Left kidney (tissue), 8 donors: Measurements from ENCODE around the gene ALOXE3. TPM values are rescaled to one million over a fixed set of nuclear protein-coding genes. Genes with fewer than 3 reads are reported as not detected.
A peak's percentile ranks its signal among the peaks of the same experiment; 100 is the strongest.

Source experiments
- DNase-seq: peaks from one replicate; pipeline ENCODE4 v3.0.0-alpha.2; 2013
- long read RNA-seq, 8 donors: transcript quantifications; one replicate each; lab custom pipeline, GENCODE V29; 2026
- polyA plus RNA-seq: library from polyadenylated mRNA; unstranded; fragments of 120-200 nt; gene quantifications from one replicate; pipeline ENCODE4 v1.2.1, GENCODE V29; 2013; ENCODE audit not compliant: insufficient read length

Gene ALOXE3
- not detected for polyA plus RNA-seq
- long read RNA-seq, donor 1 = 0 reads
- long read RNA-seq, donor 2 = 0 reads
- long read RNA-seq, donor 3 = 0 reads
- long read RNA-seq, donor 4 = 0 reads
- long read RNA-seq, donor 5 = 0 reads
- long read RNA-seq, donor 6 = 0 reads
- long read RNA-seq, donor 7 = 0 reads
- long read RNA-seq, donor 8 = 0 reads

DNA sequence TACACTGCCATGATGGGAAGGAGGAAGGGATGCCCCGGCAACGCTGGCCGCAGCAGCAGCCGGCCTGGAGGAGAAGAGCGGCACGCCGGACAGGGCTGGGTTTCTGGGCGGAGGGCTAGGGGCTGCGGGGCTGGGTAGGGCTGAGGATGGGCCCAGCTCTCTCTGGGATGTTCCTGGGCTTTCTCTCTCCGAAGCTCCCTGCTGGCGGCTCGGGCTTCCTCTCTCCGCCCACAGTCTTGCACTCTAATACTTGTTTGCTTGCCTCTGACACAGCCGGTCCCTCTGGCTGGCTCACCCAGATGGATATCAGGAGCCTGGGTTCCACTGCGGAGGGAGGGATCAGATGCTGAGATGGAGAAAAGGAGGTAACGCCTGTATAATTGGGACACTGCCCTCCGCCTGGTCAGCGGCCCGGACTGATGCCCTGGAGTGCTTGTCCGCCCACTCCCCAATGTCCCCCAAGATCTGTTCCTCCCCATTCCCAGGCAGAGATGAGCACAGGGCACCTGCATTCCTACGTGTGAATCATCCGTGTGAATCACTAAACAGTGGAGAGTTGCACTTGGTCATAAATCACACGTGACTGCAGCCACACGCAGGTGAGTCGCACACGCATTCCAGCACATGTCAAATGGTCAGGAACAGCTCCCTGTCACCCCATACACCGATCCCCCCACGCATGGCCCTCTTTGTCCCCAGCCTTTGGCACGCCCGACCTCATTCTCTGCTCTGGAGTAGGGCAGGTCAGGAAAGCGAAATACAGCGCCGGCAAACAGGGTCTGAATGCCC, at the start of gene ALOXE3:
Gene ALOXE3, minus strand, starts transcription at position 535 of the 789 bp plus-strand sequence. Its CDS starts 524 bp downstream, at position 11.
- DNase-seq = no peak

DNA sequence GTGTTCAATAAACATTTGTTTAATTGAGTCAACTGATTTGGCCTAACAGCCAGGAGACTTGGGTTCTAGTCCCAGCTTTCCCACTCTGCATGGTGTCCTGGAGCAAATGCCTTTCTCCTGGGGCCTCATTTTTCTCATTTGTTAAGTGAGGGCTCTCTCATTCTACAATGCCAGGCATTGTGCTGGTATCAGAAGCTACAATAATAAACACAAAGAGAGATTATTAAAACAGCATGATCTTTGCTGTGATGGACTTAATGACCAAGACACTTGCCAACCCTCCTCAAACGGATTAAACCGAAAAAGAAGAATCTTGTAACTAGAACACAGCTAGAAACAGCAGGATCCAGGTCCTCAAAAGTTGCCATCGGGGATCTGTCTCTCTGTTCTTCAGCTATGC, 49.2 kb upstream of the ALOXE3 start:
- no peak for DNase-seq

DNA sequence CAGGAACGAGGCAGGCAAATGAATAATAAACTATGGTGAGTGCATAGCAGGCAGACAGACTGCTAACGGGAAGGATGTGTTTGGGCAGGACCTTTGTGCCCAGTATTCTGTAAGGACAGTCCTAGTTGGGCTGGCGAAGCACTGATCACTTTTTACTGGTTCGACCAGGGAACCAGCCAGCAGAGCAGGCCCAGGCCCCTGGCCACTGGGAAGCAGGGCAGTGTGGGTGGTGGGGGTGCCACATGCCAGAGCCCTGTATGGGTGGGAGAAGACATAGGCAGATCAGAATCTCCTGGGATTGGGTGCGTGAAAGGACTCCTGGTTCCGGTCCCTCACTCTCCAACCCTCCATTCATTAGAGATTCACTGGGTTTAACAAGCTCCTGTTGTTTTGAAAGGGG, 48.4 kb upstream of the ALOXE3 start:
- DNase-seq = no peak

DNA sequence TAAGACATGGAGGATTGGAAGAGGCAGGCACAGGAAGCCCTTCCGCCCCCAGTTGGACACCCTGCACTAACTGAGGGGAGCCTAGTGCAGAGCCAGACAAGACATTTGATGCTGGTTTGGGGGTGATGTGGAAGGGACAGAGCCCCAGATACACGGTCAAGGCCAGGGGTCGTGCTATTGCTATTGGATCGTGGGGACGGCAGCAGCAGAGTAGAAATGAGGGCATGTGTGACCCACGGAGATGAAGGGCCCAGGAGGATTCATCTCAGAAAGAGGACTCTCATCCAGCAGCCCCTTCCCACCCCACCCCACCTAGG, 46.5 kb upstream of the ALOXE3 start:
- DNase-seq = no peak

DNA sequence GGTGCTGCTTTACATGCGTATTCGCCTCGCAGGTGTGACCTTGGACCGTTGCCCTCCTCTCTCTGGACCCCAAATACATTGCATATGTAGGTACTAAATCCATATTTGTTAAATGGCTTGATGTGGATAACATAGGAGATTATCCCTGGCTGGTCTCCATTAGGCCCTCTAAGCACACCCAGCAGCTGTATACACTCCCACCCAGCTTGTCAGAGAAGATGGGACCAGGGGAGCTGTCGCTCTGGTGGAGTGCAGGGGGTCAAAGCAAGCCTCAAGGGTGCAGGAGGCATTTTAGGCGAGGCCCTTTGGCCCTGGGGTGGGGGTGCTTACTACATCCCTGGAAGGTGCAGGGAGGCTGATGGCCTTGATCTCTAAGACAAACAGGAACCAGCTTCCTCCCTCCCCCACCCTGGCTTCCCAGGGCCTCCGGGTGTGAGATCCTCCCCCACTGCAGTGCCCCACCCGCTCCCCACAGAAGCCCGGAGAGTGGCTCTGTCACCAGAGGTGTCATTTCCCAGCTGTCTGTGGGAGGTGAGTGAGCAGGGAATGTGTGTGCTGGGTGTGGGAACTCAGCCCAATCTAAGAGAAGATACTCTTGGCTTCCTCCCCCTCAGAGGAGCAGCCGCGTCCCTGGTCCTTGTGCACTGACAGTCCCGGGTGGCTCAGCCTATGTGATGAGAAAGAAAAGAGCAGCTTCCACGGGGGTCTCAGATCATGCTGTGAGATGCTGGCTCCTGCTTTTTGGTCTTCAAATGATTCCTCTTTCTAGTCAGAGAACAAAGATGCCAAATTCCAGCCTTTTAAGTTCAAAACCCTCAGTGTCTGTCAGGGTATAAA, 45.9 kb upstream of the ALOXE3 start:
- no peak for DNase-seq

DNA sequence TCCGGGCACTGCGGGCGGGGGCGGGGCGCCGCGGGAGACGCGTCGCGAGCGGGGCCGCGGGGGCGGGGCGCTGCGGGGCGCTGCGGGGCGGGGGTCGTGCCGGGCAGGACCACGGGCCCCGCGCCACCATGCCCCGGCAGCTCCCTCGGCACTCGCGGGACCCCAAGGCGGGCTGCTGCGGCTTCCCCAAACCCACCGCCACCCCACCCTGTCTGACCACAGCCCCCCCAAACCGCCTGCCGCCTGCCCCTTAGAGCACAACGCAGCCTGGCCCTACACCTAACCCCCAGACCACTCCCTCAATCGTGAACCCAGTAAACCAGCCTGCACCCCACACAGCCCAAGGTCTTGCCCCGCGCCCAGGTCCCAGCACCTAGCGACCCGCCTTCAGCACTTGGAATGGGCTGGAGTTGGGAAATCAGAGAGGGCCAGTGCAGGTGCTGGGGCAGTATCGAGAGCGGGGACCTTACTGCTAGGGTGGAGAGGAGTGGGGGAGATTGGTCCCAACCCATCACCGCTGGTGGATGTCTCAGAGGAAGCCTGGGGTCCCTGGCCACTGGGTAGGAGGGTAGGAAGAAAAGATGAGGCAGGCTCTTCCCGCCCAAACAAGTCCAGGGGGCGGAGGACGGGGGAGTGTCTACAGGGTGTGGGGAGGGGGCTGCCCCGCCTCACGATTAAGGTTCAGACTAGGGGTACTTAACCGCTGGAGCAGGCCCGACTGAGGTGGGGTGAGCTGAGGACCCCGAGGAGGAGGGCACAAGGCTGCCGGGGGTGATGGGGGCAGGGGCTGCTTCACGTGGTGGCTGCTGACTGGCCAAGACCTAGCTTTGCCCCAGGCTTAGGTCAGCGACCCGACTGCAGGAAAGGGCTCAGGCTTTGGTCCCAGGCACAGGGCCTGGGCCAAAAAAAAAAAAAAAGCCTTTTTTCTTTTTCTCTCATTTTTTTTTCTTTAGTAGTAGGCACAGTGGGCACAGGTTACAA, 45.0 kb upstream of the ALOXE3 start:
- no peak for DNase-seq

DNA sequence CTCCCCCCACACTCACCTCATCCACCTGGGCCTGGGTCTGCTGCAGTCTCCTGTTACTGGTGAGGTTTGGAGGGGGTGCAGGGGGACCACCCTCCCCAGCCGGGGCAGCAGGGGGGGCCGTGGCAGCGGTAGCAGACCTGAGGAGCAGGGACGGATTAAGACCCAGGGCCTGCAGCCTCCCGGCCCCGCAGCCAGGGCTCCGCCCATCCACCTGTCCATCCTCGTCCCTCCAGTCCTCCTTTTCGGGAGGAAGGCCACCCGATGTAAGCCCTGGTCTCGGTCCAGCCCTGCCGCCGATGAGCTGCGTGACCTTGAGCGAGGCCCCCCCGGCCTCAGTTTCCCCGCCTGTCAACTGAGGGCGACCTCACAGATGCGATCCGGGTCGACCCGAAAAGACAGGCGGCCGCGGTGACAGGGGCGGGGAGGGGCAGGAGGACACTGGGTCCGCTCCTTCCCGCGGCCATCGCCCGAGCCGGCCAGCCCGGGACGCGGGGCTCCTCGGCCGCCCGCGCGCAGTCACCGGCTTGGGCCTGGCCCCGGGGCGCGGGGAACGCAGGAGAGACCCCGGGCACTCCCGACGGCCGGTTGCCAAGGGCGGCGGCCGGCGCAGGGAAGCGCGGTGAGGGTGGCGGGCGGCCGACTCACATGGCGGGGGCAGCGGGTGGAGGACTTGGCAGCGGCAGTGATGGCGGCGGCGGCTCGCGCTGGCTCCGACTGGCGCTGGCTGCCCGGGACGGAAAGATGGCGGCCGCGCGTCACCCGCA, 44.1 kb upstream of the ALOXE3 start, which contains the start of gene VAMP2:
Gene VAMP2, minus strand, starts transcription at position 716 of the 764 bp plus-strand sequence. Its CDS starts 69 bp downstream, at position 647.
- no peak for DNase-seq

DNA sequence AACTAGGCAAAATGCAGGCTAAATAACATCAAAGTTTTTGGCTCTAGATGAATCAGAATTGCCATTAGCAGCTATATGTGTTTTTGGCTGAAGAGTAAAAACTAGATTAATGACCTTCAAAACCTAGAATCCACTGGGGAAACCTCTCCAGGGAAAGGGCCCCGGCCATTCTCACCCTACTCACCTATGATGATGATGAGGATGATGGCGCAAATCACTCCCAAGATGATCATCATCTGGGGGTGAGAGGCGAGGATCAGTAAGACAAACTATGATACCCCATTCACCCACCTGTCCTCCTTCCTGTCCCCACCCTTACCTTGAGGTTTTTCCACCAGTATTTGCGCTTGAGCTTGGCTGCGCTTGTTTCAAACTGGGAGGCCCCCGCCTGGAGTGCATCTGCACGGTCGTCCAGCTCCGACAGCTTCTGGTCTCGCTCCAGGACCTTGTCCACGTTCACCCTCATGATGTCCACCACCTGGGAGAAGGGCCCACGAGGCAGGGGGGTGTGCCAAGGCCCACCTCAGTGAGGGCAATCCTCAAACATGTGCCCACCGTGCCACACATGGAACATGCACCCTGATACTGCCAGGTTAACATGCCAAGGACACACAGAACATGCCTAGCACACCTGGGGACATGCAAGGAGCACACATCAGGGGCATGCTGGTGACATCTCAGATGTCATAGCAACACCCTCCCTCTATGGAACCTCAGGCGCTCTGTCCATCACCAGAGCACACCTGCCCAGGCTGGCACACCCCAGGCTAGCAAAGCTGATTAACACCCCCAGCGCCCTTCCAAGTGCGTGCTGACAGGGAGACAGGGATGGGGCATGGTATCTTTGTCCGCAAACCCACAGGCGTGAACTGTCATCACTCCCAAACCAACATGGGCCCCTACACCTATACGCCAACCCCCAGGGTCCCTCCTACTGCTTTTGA, 43.2 kb upstream of the ALOXE3 start:
- no peak for DNase-seq

DNA sequence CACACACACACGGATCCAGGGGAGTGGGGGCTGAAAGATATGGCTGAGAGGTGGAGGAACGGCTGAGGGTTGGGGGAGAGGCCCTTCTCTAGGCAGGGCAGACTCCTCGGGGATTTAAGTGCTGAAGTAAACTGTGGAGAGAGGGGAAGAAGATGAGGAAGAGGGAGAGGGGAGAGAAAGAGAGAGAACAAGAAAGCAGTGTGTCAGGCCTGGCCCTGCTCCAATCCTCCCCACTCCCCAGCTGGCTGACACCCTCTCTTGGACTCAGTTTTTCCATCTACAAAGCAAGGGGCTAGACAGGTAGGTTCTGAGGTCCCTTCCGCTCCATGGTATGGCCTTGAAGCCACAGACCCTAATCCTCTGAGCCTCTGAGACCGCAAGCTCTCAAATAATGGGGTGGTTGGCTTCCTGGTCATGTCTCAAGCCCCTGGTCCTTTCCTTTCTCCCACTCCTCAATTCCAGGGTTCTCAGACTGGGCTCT, 42.5 kb upstream of the ALOXE3 start:
- DNase-seq = no peak

DNA sequence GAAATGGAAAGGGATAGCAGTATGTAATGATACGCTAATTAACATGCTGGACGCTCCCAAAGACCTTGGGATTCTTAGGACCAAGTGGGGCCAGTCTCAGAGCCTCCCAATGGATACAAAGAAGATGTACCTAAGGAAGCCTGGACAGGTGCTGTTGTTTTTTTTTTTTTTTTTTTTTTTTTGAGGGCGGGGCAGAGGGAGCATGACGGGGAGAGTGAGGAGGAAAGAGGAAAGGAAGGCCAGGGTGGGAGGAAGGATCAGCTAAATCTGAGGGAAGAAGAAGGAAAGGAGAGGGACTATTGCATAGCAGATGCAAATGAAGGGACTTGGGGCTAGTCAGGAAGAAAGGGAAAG, 41.9 kb upstream of the ALOXE3 start:
- no peak for DNase-seq

DNA sequence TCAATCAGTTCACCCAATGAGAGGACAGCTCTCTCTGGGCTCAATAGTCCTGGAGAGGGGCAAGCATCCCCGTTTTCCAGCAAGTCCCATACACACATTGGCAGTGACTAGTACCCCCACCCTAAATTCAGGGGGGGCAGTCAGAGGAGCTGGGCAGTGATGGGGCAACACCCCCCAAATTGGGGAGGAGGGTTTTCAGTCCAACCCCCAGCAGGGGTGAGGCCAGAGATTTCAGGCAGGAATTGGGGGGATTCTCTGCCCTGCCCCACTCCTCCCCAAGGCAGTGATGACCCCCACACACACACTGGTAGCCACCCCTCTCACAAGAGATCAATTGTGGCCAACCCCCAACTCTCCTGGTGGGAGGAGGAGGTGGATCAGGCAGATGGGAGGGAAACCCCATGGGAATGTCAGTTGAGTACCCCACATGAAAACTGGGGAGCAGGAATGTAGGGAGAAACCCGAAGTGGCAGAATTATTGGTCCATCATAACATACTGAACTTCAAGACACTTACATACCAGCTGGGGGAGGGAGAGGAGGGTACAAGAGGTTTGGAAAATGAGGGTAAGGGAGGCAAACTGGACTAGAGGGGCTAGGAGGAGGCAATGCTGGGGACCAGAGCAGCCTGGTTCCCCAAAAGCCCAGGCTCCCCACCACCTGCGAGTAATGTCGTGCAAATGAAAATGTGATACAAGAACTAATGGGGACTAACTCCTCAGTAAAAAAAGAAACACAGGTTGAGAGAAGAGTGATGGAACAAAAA, 41.3 kb upstream of the ALOXE3 start:
- DNase-seq = no peak

DNA sequence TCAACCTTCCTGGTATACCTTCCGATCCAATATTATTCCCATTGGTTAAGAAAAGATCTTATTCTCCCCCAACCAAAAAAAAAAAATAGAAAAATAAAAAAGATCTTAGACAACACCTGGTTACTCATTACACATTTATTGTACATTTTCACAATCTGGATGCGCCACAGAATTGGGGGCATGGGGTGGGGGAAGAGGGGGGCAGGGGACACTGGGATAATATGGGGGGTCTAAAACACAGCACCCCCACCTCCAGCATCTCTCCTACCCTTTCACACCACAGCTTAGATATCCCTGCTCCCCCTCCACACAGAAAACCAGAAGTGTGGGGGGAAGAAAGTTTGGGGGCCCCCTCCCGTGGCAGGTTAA, 40.7 kb upstream of the ALOXE3 start:
- DNase-seq = no peak

DNA sequence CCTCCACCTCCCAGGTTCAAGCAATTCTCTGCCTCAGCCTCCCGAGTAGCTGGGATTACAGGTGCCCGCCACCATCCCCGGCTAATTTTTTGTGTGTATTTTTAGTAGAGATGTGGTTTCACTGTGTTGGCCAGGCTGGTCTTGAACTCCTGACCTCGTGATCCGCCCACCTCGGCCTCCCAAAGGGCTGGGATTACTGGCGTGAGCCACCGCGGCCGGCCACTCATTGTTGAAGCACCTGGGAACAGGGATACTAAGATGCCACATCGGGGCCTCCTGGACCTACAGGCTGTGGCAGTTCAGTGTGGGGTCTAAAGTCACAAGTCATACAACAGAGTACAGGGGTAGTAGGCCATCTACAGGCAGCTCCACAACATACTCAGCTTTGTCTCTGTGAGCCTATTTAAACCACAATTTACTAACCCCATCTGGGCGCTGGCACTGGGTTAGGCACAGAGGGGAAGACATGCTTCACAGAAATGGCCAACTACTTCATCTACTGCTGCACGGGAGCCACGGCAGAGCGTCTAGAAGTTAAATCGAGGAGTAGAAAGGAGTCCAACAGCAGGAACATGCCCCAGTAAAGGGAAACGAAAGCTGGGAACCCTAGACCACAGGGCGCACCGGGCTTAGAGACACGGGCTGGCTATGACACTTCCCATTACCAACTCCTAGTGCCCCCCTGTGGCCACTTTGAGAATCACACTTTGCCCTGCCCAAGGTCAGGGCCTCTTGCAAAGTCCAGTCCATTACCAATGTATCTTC, 40.1 kb upstream of the ALOXE3 start:
- peak; percentile 88 for DNase-seq

DNA sequence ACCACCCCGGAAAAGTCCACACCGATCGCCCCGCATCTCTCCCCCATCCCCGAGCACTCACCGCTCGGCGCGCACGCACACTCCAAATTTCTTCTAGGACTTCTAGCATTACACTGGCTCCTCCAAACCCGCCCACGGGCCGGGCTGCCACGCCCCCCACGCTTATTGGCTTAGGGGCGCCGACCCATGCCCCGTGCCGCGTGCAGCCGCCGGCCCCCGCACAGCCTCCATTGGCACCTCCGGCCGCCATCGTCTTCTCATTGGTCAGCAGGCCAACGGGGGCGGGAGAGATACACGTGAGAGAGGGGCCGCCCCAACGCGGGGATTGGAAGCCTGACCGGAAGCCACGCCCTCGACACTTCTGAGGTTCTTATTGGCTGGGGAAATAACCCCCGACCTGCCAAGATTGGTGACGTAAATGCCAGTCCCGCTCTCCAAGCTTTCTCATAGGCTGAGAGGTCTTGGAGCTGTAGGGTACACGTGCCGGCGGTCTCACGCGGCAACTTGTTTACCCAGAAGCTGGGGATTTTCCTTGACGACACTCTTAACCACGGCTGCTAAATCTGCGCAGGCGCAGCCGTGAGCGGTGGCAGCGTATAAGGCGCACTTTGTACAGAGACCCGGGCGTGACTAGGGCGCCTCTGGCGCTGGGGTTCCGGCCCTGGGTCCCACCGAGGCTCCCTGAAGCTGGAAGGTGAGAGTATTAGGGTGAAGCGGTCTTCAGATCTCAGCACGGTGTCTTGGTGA, 38.1 kb upstream of the ALOXE3 start:
- DNase-seq = peak; percentile 100

DNA sequence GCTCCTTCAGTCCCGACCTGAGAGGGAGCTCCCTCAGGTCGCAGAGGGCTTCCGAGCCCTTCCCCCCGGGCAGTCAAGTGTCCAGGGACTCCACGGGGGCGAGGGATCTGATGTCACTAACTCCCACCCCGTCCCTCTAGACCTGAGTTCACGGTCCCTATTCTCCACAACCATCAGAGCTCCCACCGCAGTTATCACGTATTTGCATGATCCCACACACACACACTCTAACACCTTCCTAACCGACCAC, 37.6 kb upstream of the ALOXE3 start:
- DNase-seq = no peak

DNA sequence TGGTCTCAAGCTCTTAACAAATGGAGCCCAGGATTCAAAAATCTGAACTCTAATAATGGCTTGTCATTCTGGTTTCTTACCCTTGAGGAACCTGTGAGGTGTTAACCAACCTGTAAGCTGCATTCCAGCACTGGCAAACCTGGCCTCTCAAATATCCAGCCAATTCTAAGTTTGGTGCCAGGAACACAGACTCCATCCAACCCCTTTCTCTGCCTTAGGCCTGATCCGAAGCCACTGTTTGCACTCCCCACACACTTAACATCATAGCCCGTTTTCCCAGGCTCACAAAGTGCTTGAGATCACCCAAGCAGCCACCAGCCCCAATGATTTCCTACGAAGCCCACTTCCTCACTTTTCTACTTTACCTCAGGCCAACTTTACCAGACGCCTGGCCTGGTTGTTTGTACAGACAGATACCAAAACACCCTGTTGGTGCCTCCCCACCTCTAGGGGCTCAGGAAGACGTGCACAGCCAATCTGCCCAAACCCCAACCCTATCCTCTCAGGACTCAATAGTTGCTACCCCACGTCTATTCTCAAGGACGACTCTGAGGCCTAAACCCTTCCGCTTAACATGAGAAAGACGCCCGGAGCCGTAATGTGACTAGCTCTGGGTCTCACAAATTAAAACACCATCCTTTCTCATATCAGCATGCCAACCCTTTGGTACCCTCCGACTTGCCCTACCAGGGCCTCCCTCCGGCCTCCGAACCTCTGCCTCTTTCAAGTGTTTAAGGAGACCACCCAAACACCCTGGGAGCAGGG, 37.1 kb upstream of the ALOXE3 start:
- DNase-seq = no peak

DNA sequence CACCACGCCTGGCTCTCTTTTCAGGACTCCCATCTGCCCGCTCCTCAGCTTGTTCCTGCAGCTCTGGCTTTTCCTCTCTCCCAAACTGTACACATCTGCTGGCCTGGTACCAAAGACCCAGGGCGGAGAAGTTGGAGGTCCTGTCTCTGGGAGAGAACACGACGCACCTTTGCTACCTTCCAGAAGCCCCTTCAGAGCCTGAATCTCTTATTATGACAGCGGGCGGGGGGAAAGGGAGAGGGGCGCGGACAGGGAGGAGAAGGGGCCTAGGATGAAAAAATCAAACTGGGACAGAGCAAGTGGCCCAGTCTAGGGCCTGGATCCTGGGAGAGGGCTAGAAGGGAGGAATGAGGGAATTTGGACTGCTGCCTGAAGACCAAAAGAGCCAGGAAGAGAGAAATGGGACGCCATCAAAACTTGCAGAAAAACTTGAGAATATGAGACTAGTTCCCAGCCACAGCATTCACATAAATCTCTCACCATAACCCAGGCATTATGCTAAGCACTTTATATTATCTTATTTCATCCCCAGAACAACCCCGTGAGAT, 36.4 kb upstream of the ALOXE3 start:
- DNase-seq = no peak
